ENCODE results near the gene KCNMA1. TPM values are rescaled to one million over a fixed set of nuclear protein-coding genes. Genes with fewer than 3 reads are reported as not detected.

KCNMA1 gene
- total and polyA plus RNA-seq, 9 of the 15 experiments (the other 6 are each of a cell fraction or from before 2014, with no cell fraction given), result 0.01 to 0.95 (median 0.15) TPM; not detected in 4

DNA sequence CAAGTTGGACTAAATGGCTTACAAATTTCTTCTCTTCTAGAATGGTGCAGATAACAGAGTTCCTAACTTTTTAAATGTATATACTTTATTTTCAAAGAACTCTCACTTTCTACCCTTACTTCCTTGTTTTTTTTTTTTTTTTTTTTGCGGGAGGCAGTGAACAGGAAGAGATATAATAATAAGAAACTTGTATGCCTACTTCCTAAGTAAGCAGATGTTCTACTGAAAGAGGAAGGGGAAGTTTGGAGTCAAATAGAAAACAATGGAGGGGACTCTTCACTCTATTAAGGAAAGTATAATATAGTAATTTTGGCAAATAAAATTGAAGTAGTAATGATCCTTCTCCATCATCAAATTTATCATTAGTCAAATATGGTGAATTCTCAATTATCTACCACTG lies 754.0 kb downstream of the KCNMA1 start (continued):
- TF ChIP-seq XRCC3 (IDR thresholded peaks at IDR 0.05) (no peak), ZNF232 (CRISPR knock-in tag; IDR thresholded peaks at IDR 0.05) (no peak), ZNF77 (CRISPR knock-in tag; IDR thresholded peaks at IDR 0.05) (no peak), SIX5 (IDR thresholded peaks at IDR 0.05; ENCODE audit: borderline replicate concordance in 1 of 2, insufficient read depth in 1 of 2, low read depth in 1 of 2, low read length in 2 of 2) (no peak), NCOA4 (IDR thresholded peaks at IDR 0.05; ENCODE audit: partially characterized antibody) (no peak), ILF3 (IDR thresholded peaks at IDR 0.05; ENCODE audit: borderline replicate concordance) (no peak), ARHGAP35 (IDR thresholded peaks at IDR 0.05; ENCODE audit: partially characterized antibody) (no peak), ZNF445 (CRISPR knock-in tag; IDR thresholded peaks at IDR 0.05; ENCODE audit: low read depth) (no peak), ZNF174 (CRISPR knock-in tag; IDR thresholded peaks at IDR 0.05) (no peak)

DNA sequence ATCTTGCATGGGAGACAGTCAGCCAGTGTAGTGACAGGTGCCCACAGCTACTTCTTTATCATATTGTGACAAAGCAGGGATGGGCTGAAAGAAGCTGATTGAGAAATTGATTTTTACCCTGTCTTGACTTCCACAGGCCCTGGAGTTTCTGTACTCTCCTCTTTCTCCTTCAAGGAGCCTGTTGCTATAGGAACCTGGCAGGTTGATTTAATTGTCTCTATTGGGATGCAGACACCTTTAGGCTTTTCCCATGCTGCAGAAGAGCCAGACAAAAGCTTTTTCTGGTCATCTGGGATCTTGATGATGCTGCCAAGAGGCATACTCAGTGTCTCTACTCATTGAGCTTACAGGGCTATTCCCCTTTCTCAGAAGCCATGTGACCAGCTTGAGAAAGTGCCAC lies 754.8 kb downstream of the KCNMA1 start:
- intact Hi-C loops (cut with micrococcal nuclease), result no loop called here
- Histone ChIP-seq H3K79me2 (ENCODE audit: control insufficient read depth, insufficient read depth, low read length) (no peaks in the 10 kb centered on the region), H3K9me1 (ENCODE audit: control insufficient read depth, insufficient read depth, low read length) (no peaks in the 10 kb centered on the region), H3K36me3 (ENCODE audit: control insufficient read depth, insufficient read depth, low read length) (no peaks in the 10 kb centered on the region), H2AFZ (ENCODE audit: low read depth, low read length) (no peak overlapping the region), H3K9me3 (replicated peaks; ENCODE audit: control insufficient read depth, insufficient read depth, low read depth, low read length) (no peaks in the 10 kb centered on the region), H3K4me1 (replicated peaks in 1 of 2; ENCODE audit: control insufficient read depth in 2 of 2, insufficient read depth in 2 of 2, low read length in 2 of 2) (no peaks in the 10 kb centered on the region), H3K27ac (ENCODE audit: extremely low read depth, low read depth, low read length) (no peak overlapping the region), H3K4me2 (ENCODE audit: insufficient read depth, low read length) (no peak overlapping the region), H3K9ac (ENCODE audit: insufficient read depth in 1 of 2, low read depth in 2 of 2, low read length in 2 of 2) (no peak overlapping the region), H4K20me1 (replicated peaks; ENCODE audit: control insufficient read depth, insufficient read depth, low read length) (no peaks in the 10 kb centered on the region), H3K4me3 (no peak overlapping the region), H3K27me3 (ENCODE audit: control insufficient read depth in 2 of 2, insufficient read depth in 2 of 2, low read length in 2 of 2) (no peaks in the 10 kb centered on the region; a peak in 1 of 5 replicates)
- FAIRE-seq, result no peak
- ChIA-PET POLR2A (no interaction called here), CTCF (ENCODE audit: low intra/inter-chr PET ratio) (no interaction called here)
- no TSS peak for BruUV-seq (replicated peaks)
- no peak for ATAC-seq
- DNase-seq (ENCODE audit: extremely low read depth in 1 of 4, low spot score in 3 of 4), result no peak
- in situ Hi-C loops (cut with MboI), result no loop called here
- TF ChIP-seq, protein P1, sequence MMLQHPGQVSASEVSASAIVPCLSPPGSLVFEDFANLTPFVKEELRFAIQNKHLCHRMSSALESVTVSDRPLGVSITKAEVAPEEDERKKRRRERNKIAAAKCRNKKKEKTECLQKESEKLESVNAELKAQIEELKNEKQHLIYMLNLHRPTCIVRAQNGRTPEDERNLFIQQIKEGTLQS (IDR thresholded peaks at IDR 0.05), result no peak
- TF ChIP-seq, protein P1 (CRISPR knock-in tag; conservative IDR thresholded peaks at IDR 0.05), result no peak
- TF ChIP-seq PHB (CRISPR knock-in tag; IDR thresholded peaks at IDR 0.05), result no peak
